ENCODE data around the gene NCKAP5.

- TF ChIP-seq CTCF (IDR thresholded peaks at IDR 0.05) (no peak), POLR2A (IDR thresholded peaks at IDR 0.05) (no peak)
Measured at GRCh38 chr2:132757676-132758075, 810.6 kb downstream of the NCKAP5 start.
